Measurements from ENCODE around the gene DAB2IP.
"Not testable (repeated sequence)": the region's sequence is repeated elsewhere in the genome, so short reads cannot be mapped to it uniquely, and the experiment has no call there.

Gene DAB2IP

DNA sequence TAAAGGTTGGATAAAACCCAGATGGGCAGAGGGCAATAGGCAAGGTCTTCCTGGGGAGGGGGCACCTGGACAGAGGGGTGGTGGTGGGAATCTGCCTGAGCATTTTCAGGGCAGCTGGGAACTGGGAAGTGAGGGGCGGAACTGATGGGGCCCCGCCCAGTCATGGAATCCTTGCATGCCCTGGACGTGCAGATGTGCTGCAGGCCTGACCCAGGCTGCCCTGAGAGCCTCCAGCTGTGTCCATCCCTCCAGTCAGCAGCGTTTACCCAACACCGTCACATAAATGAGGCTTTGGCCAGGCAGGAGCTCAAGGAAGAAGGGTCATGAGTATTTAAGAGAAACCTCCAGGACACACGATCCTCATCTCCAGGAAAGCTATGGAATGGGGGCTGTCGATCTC, 70.3 kb downstream of the DAB2IP start:
- DNase-seq (ENCODE audit: low spot score): no peak
- FAIRE-seq: no peak

DNA sequence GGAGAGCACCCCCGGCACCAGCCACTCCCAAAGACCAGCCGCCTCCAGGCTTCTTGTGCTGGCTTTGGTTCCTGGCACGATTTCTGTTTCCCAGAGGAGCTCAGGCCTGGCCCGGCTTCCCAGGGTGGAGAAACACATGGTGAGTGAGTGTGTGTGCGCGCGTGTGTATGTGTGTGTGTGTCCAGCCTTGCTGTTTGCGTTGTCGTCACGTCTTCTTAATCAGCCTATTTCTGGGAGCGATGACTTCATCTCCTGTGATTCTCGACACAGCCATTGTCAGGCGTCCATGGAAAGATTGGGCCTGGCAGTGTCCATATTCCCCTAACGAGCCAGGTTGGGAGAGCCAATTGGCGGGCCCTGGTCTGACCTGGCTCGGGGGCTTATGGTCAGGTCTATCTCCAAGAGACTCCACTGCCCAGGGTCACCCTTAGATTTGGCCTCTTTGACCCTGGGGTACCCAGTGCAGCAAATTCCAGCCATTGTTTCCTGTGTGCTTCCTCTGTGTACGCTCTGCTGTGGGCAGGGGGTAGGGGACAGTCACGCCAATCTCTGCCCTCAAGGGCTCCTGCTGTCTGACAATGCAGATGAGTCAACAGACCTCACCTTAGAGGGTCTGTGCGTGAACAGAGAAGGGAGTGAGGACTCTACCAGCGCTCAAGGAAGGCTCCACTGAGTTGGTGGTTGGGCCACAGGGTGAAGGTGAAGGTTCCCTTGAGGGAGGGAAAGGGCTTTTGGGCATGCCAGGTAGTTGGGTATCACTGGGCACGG, 73.8 kb downstream of the DAB2IP start:
- FAIRE-seq: no peak
- no peak for DNase-seq (ENCODE audit: low spot score)

DNA sequence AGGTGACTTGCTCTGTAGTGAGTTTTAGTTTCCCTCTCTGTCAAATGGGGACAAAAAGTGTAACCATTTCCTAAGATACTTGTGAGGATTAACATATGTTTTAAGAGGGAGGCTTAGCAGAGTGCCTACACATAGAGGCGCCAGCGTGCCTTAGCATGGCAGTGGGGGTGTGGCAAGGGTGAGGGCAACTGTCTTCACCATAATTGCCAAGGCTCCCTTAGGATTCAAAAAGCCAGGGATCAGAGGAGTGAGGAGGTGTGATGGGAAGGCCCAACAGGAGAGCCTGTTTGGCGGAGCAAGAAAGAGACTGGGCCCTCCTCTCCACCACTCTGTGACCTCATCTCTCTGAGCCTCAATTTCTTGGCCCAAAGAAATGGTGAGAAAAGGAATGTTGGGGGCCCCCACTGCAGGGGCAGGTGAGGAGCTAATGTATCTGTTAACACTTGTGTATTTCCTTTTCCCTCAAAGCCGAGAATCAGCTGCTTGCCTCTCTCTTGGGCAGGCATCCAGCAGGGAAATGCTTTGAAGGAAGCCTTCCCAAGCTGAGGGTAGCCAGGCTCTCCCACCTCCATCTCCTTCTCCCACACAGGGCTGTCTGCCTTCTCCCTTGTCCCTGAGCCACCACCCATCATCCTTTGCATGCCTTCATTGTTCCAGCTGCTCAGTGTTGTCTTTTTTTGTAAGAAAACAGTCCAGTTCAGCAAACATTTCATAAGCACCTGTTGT, 76.0 kb downstream of the DAB2IP start:
- FAIRE-seq (no peak), DNase-seq (ENCODE audit: low spot score) (no peak)

DNA sequence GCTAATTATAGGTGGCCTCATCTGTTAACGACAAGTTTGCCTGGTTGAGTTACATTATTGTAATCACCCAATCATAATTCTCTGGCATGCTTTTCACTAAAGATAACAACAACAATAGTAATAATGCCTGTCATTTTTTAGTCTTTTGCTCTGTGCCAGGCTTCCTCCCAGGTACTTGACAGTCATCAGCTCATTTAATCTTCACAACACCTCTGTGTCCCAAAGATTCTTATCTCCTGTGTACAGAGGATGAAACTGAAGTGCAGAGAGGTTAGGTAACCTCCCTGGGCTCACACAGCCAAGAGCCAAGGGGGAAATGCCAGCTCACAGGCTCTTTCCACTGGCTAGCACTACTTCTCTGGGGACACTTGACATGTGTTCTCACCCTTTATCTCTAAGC, 77.5 kb downstream of the DAB2IP start:
- FAIRE-seq (no peak), DNase-seq (ENCODE audit: low spot score) (no peak)

DNA sequence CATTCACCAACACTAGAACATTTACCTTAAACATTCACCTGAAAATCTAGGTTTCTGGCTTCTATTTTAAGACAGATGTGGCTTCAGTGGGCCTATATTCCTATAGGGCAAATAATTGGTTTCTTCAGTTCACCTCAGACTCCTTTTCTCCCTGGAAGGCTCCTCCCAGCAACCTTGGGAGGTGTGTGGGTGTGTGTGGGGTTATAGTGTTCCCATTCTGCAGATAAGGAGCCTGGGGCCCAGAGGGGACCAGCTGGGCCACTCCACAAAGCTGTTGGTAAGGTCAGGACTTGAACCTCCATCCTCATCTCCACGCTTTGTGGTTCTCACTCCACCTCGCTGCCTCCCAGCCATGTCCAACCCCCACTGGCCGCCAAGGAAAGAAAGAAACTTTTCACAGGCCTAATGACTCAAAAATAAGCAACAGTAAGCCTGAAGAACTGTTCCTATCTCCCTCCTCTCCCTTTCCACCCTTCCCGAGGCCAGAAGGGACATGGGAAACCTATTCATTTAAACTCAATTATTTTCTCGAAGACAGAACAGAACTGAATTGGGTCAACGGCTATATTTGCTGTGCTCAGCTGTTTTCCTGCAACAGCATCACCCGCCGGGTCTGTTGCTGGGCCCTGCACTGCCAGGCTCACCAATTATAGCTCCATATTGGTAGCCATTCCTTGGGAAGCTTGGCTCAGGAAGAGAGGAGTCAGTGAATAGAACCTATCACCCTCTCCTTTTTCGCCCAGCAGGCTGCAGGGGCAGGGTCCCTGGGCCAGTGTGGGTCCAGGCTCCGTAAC, 78.5 kb downstream of the DAB2IP start:
- FAIRE-seq (no peak), DNase-seq (ENCODE audit: low spot score) (no peak)

DNA sequence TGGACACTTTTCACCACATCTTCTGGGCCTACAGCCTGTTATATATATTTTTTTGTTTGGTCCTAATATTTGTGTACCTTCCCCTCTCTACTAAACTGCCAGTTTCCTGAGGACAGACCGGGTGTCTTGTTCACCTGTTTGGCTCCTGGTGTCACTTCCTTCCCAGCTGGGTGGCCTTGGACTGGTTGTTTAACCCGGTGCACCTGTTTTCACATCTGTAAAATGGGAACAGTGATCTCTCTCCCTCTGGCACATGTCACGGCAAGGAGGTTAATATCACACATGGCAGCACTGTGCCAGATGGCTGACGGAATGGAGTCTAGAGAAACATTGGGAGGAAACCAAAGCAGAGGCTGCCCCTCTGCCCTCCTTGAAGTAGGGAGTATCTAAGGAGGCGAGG, 79.7 kb downstream of the DAB2IP start:
- FAIRE-seq (no peak), DNase-seq (ENCODE audit: low spot score) (no peak)

DNA sequence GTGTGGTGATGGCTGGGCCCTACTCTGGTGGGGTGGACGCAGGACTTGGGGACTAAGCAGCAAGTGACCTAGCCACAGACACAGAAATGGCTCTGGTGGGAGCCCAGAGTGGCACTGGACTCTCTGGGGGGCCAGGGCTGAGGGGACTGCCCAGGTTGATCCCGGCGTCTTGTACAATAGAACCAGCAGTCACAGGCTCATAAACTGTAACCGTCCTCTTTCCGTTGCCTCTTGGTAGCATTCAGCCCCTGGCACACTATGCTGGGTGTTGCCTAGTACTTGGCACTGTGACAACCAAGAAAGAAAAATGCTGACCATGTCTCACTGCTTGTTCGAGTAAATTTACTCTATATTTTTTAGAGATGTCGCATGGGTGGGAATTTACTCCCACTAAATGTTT, 80.5 kb downstream of the DAB2IP start:
- no peak for FAIRE-seq
- DNase-seq (ENCODE audit: low spot score): no peak

DNA sequence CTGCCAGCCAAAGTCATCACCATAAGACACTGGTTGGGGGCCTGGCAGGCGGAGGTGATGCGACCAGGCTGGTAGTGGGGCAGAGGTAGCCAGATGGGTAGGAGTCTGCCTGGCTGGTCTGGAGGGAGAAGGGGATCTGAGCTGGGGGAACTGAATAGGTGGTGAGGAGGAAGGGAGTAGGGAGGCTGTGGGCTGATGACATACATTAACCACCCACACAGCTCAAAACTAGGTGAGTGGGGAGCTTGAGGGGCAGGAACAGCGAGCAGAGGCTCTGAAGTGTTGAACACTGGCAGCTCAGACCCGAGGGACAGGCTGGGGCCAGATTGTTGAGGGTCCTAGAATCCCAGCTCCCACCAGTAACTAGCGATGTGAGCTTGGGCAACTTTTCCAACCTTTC, 81.0 kb downstream of the DAB2IP start:
- DNase-seq (ENCODE audit: low spot score): no peak
- no peak for FAIRE-seq

DNA sequence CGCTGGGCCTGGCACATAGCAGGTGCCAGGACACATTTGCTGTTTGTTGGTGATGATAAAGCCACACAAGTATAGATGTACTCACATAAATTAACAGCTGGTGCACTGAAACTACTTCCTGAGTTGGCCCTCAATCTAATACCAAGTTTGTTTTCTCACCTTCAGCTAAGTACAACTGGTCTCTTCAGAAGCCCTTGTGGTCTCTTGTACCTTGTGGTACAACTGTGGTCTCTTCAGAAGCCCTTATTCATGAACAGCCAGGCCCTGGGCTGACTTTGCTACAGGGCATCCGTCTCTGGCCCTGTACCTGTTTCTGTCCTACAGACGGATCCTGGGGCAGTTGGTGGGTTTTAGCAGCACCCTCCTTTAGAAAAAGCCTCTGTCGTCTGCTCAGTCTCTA, 81.5 kb downstream of the DAB2IP start:
- DNase-seq (ENCODE audit: low spot score) (no peak), FAIRE-seq (no peak)

DNA sequence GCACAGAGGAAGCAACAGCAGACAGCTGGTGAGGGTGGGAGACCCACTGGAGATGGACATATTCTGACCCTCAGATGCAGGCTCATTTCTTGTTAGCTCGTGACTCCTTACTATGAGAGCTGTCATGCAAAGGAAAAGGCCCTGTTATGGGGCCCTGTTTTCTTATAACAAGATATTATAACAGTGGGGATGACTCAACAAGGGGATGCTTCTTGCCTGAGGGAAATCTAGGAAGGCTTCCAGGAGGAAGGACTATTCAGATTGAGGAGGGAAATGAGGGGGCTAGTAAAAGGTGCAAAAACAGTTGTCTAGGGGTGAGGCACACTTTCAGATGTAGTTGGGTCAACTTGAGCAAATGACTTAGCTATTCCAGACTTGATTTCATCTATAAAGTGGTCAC, 83.0 kb downstream of the DAB2IP start:
- DNase-seq (ENCODE audit: low spot score): no peak
- FAIRE-seq: no peak

DNA sequence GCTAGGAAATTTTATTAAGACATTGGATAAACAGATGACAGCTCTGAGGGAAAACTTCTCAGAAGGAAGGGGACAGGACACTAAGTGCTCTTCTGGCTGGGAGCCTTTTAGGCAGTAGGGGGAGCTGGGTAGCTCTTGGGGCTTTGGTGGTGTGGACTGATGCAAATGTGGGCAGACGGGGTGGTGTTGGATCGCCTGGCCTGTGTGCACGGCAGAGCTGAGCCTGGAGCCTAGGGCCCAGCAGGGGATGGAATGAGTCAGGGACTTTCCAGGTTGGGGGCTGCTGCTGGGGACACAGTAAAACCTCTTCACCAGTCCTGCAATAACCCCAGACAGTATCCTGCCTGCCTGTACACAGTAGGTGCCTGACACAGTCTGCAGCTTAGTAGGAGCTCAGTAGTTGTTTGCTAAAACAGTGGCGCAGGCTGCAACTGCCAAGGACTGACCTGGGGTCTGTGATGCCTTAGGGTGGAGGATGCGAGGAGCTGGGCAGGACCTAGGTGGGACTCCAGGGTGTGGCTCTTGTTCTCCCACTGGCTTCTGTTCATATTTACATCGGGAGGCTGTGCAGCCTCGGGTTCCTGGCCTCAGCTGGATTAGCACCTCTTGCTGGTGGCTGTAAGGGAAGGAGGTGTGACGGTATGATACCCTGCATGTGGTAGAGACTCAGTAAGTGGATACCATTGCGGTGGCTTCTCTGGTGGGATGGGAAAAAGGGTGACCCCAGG, 83.8 kb downstream of the DAB2IP start:
- DNase-seq (ENCODE audit: low spot score) (peak; percentile 34), FAIRE-seq (no peak)

DNA sequence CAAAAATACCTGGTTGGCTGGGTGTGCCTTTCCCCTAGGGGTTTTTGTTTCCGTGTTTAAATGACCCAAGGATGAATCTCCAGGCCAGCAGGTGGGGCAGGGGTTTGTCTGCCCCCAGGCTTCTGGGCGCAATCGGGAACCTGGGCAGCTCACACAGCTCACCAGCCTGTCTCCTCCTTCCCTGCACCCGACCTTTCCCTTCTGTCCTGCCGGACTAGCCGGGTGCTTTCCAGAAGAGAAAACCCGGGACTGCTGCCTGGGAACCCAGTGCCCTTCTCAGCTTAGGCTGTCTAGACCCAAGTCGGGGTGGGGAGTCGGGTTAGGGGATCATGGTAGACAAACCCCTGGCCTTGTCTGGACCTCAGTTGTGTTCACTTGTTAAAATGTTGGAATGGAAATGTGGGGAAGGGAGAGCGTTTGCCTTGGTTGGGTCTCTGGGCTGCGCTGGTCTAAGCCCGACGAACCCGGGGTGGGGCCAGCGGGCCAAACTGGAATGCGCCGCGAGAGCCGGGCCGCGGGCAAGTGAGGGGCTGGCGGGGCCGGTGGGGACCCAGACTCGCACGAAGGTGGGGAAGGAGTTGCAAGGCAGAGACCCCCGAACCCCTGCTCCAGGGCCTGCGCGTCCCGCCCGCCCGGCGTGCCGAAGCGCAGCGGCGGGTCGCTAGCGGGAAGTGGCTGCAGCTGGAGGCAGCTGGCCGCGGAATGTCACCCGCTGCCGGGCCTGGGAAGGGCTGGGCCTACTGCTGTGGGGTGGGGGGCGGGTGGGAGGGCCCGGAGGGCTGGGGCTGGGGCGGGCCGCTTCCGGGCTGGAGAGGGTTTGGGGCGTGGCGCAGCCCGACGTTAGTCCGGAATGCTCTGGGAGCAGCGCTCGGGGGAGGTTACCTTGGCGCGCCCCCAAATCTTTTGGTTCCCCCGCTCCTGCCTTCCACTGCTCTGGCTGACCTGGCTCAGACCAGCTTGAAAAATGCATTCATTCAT, 84.6 kb downstream of the DAB2IP start:
- FAIRE-seq (no peak), DNase-seq (ENCODE audit: low spot score) (no peak)

DNA sequence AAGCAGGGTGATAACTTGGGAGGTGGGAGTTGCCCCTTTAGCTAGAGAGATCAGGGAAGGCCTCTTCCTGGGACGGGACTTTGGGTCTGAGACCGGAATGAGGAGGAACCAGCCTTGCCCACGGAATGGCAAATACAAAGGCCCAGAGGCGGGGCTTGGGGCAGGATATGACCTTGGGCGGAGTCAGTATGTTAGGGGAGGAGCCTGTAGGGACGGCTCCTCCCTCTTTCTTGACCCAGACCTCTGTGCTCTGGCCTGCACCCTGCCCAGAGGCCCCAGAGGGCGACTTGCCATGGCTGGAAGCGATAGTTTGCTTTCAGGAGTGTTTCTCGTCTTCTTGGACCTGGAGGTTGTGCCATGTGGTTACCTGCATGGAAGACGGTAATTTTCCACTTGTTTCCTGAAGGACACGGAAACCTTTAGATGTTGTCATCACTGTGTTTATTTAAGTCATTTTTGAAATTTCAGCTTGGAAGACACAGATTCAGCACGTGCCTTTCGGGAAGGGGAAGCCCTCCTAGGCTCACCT, 85.6 kb downstream of the DAB2IP start:
- no peak for FAIRE-seq
- no peak for DNase-seq (ENCODE audit: low spot score)

DNA sequence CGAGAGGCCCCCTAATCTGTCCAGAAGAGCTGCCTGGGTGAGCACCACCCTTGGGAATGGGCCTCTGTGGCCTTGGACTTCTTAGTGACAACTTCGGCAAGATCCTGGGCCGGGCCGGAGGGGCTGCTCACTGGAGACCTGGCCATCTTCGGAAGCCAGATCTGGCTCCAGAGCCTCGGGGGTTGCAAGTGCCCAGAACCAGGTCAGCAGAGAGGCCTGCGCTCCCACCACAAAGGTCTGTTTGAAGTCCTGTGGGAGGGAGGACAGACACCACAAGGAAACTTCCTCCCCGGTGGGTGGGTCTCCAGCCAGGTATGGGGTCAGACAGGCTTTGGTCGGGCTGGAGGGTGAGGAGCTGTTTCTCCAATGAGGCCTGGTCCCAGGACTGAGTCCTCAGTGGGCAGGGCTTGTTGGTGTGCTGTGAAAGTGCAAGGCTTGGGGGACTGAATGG, 86.1 kb downstream of the DAB2IP start:
- FAIRE-seq: no peak
- no peak for DNase-seq (ENCODE audit: low spot score)

DNA sequence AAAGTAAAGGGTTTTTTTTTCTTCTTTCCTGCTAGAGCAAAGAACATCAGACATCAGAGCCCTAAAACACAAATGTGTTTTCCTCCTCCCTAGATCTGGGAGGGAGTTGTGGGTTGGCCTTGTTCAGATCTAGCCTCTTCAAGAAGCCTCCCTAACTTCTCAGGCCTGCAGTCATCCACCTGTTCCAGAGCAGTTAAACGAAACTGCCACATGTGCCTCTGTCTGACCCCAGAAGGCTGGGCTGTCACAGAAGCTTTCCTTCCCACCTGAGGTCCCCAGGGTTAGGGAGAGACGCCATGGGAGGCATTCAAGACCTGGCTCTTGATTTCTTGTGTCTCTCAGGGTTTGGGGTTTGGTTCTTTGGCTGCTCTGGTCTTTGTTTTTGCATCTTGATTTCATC, 87.0 kb downstream of the DAB2IP start:
- DNase-seq (ENCODE audit: low spot score) (no peak), FAIRE-seq (no peak)

DNA sequence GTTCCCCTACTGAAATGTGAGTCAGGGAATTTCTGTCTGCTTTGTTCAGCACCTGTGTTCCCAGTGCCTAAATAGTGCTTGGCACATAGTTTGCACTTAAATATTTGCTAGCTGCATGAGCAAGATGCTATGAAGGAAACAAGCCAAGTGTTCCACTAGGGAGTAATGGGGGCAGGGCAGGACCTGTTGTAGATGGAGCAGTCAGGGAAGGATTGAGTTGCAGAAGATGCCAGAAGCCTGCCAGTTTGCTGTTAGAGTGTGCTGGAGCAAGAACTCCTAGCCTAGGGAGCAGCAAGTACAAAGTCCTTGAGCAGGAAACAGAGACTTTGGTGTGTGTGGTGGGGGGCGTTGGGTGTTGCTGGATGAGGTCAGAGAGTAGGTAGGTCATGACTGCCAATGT, 87.5 kb downstream of the DAB2IP start:
- no peak for FAIRE-seq
- no peak for DNase-seq (ENCODE audit: low spot score)

DNA sequence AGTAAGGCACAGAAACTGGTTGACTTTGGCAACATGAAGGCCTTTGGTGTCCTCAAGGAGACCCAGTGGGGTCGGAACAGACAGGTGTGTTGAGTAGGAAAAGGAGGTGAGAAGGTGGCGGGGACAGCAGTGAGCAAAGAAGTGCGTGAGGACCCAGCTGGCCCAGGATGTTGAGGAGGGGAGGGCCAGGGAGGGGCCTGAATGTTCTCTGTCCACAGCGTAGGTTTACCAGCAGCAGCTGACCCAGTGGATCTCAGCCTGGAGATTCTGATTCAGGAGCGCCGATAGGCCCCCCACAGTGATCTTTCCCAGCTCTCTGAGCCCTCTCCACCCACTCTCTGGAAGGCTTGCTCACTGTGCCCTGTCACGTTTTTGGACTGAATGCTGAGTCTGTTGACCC, 88.5 kb downstream of the DAB2IP start:
- no peak for FAIRE-seq
- no peak for DNase-seq (ENCODE audit: low spot score)

DNA sequence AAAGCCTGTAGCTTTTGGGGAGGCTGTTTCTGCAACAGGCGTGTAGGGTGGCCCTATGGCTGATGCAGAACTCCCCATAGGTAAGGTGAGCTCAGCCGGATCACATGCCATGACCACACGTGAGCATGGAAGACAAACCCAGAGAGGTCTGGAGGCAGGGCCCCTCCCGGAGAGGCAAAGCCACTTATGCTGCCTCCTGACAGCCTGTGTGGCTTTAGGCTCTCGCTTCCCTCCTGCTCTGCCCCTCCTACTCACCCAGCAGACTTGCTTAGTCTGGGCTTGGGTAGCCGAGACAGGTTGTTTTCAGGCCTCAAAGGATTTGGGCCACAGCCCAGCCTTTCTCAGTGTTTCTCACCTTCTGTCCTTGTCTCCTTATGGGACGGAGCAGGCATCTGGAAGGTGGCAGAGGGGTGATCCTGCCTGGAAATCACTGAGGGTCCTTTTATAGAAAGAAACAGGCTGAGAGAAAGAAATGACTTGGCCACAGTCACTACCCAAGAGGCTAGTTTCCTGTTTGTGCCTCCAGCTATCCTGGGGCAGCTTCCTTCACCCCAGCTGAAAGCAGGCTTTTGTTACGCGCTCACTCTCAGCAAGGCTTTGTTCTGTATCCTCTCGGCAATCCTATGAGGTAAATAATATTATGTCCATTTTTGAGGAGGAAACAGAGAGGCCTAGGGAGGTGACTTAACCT, 89.9 kb downstream of the DAB2IP start:
- no peak for DNase-seq (ENCODE audit: low spot score)
- no peak for FAIRE-seq

DNA sequence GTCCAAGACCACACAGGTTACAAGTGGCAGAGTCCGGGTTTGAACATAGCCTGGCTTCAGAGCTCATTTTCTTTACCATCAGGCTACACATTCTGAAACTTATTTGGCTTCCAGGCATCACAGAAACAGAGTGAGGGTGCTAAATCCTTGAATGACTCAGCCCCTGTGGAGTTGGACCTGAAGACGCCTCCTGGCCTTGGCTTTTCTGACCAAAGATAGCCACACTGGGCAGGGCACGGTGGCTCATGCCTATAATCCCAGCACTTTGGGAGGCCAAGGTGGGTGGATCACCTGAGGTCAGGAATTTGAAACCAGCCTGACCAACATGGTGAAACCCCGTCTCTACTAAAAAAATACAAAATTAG, 90.5 kb downstream of the DAB2IP start:
- FAIRE-seq: not testable (repeated sequence)

DNA sequence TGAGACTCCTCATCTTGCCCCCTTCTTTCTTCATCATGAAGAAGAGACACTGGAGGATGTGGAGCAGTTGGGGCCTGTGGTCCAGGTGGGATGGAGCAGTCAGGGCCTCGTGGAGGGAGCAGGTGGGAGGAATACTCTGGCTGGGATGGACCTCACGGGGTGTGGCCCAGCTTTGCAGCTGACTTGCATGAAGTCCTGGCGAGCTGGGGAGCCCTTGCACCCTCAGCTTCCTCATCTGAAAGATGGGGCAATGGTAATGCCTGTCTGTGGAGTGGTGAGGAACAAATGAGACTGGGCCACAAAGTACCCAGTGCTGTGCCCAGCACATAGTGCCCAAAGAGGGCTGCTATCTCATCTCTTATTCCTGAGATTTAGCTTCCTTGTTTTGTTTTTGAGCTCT, 91.5 kb downstream of the DAB2IP start:
- FAIRE-seq: no peak
- DNase-seq (ENCODE audit: low spot score): no peak

More for the DNA sequence above, 90.5 kb downstream of the DAB2IP start:
- not testable (repeated sequence) for DNase-seq (ENCODE audit: low spot score)

Data from RCC 7860 (cell line).